Measurements from ENCODE around the gene SLC30A10. TPM values are rescaled to one million over a fixed set of nuclear protein-coding genes. Genes with fewer than 3 reads are reported as not detected.

Gene SLC30A10
- polyA plus RNA-seq, 1 experiment, result not detected

DNA sequence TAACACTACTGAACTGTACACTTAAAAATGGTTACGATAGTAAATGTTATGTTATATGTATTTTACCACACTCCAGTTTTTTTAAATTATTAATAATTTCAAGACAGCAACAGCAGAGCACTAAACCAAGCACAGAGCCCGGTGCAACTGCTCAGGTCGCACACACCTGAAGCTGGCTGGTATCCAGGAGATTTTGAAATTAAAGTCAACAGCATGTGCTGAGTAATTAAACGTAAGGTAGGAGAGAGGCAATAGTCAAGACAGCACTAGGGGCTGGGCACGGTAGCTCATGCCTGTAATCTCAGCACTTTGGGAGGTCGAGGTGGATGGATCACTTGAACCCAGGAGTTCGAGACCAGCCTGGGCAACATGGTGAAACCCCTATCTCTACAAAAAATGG, 35.1 kb upstream of the SLC30A10 start:
- no peak overlapping the region for H3K27ac ChIP-seq (ENCODE audit: low read depth, low read length)
- H3K4me3 ChIP-seq (ENCODE audit: low read depth, low read length), result no peak overlapping the region
- no peak for DNase-seq (ENCODE audit: low read depth, low spot score)
- CTCF ChIA-PET, result no interaction called here
- no peaks in the 10 kb centered on the region for H3K27me3 ChIP-seq (ENCODE audit: control insufficient read depth, insufficient read depth, low read length)
- TF ChIP-seq, protein P1, sequence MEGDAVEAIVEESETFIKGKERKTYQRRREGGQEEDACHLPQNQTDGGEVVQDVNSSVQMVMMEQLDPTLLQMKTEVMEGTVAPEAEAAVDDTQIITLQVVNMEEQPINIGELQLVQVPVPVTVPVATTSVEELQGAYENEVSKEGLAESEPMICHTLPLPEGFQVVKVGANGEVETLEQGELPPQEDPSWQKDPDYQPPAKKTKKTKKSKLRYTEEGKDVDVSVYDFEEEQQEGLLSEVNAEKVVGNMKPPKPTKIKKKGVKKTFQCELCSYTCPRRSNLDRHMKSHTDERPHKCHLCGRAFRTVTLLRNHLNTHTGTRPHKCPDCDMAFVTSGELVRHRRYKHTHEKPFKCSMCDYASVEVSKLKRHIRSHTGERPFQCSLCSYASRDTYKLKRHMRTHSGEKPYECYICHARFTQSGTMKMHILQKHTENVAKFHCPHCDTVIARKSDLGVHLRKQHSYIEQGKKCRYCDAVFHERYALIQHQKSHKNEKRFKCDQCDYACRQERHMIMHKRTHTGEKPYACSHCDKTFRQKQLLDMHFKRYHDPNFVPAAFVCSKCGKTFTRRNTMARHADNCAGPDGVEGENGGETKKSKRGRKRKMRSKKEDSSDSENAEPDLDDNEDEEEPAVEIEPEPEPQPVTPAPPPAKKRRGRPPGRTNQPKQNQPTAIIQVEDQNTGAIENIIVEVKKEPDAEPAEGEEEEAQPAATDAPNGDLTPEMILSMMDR (IDR thresholded peaks at IDR 0.05; ENCODE audit: low read depth, low read length), result no peak
- POLR2A ChIA-PET, result no interaction called here
- no peaks in the 10 kb centered on the region for H3K9me3 ChIP-seq (ENCODE audit: control insufficient read depth, insufficient read depth, low read length)

DNA sequence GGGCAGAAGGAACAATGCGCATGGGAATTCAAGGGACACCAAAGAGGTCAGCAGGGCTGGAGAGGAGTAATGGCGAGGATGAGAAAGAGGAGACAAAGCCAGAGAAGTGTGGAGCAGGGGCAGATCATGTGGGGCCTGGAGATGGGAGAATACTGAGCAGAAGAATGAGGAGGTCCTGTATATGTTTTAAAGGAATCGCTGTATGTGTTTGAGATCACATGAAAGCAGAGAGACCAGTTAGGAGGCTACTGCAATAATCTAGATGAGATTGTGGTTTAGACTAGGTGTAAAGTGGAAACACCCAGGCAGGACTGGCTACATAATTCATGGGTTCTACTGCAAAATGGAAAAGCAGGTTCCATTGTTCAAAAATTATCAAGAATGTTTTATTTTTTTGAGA, 33.3 kb upstream of the SLC30A10 start:
- Histone ChIP-seq H3K4me3 (ENCODE audit: low read depth, low read length) (no peak overlapping the region), H3K9me3 (ENCODE audit: control insufficient read depth, insufficient read depth, low read length) (no peaks in the 10 kb centered on the region), H3K27ac (ENCODE audit: low read depth, low read length) (no peak overlapping the region), H3K27me3 (ENCODE audit: control insufficient read depth, insufficient read depth, low read length) (no peaks in the 10 kb centered on the region)
- ChIA-PET CTCF (no interaction called here), POLR2A (no interaction called here)
- TF ChIP-seq, protein P1 (IDR thresholded peaks at IDR 0.05; ENCODE audit: low read depth, low read length), result no peak
- DNase-seq (ENCODE audit: low read depth, low spot score), result no peak

DNA sequence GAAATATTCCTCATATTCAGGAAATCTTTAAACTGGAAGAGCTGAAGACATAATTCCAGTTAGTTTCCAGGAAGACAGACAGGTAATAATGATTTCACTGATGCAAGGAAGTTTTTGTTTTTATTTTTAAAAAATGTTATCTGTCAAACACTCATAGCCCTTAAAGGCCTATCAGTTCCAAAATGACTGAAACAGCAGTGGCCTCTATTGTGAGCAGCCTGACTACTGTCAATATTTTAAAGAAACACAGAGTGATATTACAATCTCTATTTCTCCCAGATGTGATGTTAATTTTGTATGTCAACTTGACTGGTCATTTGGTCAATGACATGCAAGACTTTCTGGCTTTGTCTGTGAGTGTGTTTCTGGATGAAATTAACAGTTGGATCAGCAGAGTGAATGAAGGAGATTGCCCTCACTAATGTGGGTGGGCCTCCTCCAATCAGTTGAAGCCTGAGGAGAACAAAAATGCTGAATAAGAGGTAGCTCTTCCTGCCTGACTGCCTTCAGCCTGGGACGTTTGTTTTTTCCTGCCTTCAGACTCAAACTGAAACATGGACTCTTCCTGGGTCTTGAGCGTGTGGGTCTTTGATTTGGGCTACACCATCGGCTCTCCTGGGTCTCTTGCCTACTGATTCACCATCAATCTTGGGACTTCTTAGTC, 31.3 kb upstream of the SLC30A10 start:
- DNase-seq (ENCODE audit: low read depth, low spot score), result no peak
- TF ChIP-seq, protein P1 (IDR thresholded peaks at IDR 0.05; ENCODE audit: low read depth, low read length), result no peak
- ChIA-PET POLR2A (no interaction called here), CTCF (no interaction called here)
- Histone ChIP-seq H3K4me3 (ENCODE audit: low read depth, low read length) (no peak overlapping the region), H3K27me3 (ENCODE audit: control insufficient read depth, insufficient read depth, low read length) (no peaks in the 10 kb centered on the region), H3K27ac (ENCODE audit: low read depth, low read length) (no peak overlapping the region), H3K9me3 (ENCODE audit: control insufficient read depth, insufficient read depth, low read length) (no peaks in the 10 kb centered on the region)

DNA sequence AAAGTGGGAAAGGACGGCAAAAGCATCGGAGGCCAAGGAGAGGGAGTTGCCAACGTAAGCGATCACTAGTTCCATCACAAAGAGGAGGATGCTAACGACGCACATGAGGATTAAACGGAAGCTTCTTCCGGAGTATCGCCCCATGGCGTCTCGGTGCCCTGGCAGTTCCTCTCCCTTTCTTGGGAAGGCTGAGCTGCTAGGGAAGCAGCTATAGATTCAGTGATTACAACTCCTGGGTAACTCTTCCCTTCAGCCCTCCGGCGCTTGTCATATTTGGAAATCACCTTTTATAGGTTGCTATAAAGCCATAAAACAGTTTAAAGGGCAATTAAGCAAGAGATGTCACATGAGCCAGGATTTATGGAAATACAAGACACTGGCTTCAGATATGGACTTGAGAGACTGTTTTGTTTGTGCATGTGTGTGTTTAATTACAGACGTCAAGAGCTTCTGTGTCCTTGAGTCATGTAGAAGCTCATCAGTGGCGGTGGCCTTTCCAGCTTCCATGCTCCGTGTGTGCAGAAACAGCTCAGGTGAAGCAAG, 30.6 kb upstream of the SLC30A10 start:
- no peak overlapping the region for H3K27ac ChIP-seq (ENCODE audit: low read depth, low read length)
- ChIA-PET POLR2A (no interaction called here), CTCF (no interaction called here)
- H3K9me3 ChIP-seq (ENCODE audit: control insufficient read depth, insufficient read depth, low read length), result no peaks in the 10 kb centered on the region
- no peak for DNase-seq (ENCODE audit: low read depth, low spot score)
- H3K27me3 ChIP-seq (ENCODE audit: control insufficient read depth, insufficient read depth, low read length), result no peaks in the 10 kb centered on the region
- TF ChIP-seq, protein P1 (IDR thresholded peaks at IDR 0.05; ENCODE audit: low read depth, low read length), result no peak
- no peak overlapping the region for H3K4me3 ChIP-seq (ENCODE audit: low read depth, low read length)

DNA sequence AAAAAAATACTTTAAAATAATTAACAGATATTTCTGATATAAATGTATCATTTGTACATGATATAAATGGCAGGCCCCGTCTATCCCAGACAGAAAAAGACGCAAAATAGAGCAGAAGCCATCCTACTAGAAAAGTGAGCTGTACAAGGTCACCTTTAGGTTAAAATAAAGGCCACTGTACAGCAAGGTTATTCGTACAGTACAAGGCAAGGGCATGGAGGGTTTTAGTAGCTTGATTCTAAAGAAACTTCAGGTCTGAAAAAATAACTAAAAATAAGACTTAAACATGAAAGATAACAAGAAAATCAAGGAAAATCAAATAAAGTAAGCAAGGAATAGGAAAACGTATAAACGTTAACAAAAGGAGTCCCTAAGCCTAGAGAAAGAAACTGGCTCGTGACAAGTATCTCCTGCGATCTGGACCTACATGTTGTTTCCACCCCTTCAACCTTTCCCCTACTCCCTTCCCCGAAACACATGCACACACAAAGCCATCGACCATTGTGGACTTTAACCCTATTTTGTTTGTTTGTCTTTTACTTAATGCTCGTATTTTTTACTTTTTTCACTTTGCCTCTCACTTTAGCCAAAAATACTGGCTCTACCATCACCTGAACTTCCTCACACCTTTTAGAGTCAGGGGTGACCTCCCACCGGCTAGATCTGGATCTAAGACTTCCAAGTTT, 26.5 kb upstream of the SLC30A10 start:
- H3K27ac ChIP-seq (ENCODE audit: low read depth, low read length), result no peak overlapping the region
- H3K9me3 ChIP-seq (ENCODE audit: control insufficient read depth, insufficient read depth, low read length), result no peaks in the 10 kb centered on the region
- DNase-seq (ENCODE audit: low read depth, low spot score), result no peak
- TF ChIP-seq, protein P1 (IDR thresholded peaks at IDR 0.05; ENCODE audit: low read depth, low read length), result no peak
- ChIA-PET CTCF (interaction anchor here (0.6 kb wide), 1 partner anchor 1656 kb away, joined by 3 read pairs; no protein-coding TSS in a partner anchor), POLR2A (no interaction called here)
- no peak overlapping the region for H3K4me3 ChIP-seq (ENCODE audit: low read depth, low read length)
- no peaks in the 10 kb centered on the region for H3K27me3 ChIP-seq (ENCODE audit: control insufficient read depth, insufficient read depth, low read length)
